Measurements from ENCODE around the gene SYT9. TPM values are rescaled to one million over a fixed set of nuclear protein-coding genes. Genes with fewer than 3 reads are reported as not detected.
A peak's percentile ranks its signal among the peaks of the same experiment; 100 is the strongest.

Gene SYT9
- total and polyA plus RNA-seq, 4 donors = 0.01 to 0.12 TPM; not detected in 2

DNA sequence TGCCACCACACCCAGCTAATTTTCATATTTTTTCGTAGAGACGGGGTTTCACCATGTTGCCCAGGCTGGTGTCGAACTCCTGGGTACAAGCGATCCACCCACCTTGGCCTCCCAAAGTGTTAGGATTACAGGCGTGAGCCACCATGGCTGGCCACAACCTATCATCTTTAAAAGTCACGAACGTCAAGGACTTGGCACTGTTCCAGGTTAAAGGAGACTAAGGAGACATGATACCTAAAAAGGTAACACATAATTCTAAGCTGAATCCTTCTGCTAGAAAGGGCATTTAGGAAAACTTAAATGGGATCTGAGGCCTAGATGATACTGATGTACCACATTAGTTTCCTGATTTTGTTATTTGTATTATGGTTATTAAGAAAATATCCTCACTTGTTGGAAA is 43.3 kb upstream of the SYT9 start:
- Histone ChIP-seq H3K4me1 (ENCODE audit: control insufficient read depth in 5 of 5, insufficient read depth in 5 of 5, low read length in 5 of 5) (no peaks in the 10 kb centered on the region), H3K9ac (ENCODE audit: insufficient read depth in 1 of 2, low read length in 2 of 2) (no peak overlapping the region), H3K27me3 (ENCODE audit: control insufficient read depth in 3 of 3, insufficient read depth in 3 of 3, low read length in 2 of 3) (peaks cover 0 to 2% (median 0%) of the 10 kb centered on the region in 3 donors), H3K27ac (ENCODE audit: low read depth in 1 of 2, low read length in 1 of 2) (no peak overlapping the region), H3K4me3 (no peak overlapping the region), H3K9me3 (ENCODE audit: control insufficient read depth in 4 of 4, insufficient read depth in 3 of 4, low read length in 3 of 4) (peaks cover 0 to 4% (median 0%) of the 10 kb centered on the region in 4 donors), H3K36me3 (ENCODE audit: control insufficient read depth in 4 of 4, insufficient read depth in 4 of 4, low read length in 4 of 4) (no peaks in the 10 kb centered on the region)
- TF ChIP-seq, protein P1, sequence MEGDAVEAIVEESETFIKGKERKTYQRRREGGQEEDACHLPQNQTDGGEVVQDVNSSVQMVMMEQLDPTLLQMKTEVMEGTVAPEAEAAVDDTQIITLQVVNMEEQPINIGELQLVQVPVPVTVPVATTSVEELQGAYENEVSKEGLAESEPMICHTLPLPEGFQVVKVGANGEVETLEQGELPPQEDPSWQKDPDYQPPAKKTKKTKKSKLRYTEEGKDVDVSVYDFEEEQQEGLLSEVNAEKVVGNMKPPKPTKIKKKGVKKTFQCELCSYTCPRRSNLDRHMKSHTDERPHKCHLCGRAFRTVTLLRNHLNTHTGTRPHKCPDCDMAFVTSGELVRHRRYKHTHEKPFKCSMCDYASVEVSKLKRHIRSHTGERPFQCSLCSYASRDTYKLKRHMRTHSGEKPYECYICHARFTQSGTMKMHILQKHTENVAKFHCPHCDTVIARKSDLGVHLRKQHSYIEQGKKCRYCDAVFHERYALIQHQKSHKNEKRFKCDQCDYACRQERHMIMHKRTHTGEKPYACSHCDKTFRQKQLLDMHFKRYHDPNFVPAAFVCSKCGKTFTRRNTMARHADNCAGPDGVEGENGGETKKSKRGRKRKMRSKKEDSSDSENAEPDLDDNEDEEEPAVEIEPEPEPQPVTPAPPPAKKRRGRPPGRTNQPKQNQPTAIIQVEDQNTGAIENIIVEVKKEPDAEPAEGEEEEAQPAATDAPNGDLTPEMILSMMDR (IDR thresholded peaks at IDR 0.05; ENCODE audit: control extremely low read depth, extremely low read depth) = no peak
- DNase-seq = no peak
- ATAC-seq (ENCODE audit: insufficient read depth, low FRiP score) = no peak
- 85 to 87% methylated on average over 7 of the region's 7 CpGs for WGBS, 2 donors

DNA sequence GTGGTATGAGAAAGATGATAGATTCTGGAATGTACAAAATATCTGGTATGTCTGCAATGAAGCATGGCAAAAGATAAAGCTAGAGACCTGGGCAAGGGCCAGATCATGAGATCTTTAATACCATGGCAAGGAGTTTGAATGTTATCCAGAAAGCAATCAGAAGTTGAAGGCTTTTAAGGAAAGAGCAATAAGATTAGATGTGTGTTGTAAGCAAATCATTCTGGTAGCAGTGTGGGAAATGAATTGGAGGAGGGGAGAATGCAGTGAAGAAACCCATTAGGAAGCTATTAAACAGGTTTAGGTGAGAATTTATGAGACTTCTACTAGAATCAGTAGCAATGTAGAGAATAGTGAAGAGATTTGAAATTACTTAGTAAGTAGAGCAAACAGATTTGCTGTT is 32.2 kb upstream of the SYT9 start:
- H3K36me3 ChIP-seq (ENCODE audit: control insufficient read depth in 4 of 4, insufficient read depth in 4 of 4, low read length in 4 of 4) = no peaks in the 10 kb centered on the region
- no peak overlapping the region for H3K9ac ChIP-seq (ENCODE audit: insufficient read depth in 1 of 2, low read length in 2 of 2)
- H3K4me3 ChIP-seq = no peak overlapping the region
- H3K4me1 ChIP-seq (ENCODE audit: control insufficient read depth in 5 of 5, insufficient read depth in 5 of 5, low read length in 5 of 5) = no peaks in the 10 kb centered on the region
- peaks cover 0 to 5% (median 0%) of the 10 kb centered on the region in 3 donors for H3K27me3 ChIP-seq (ENCODE audit: control insufficient read depth in 3 of 3, insufficient read depth in 3 of 3, low read length in 2 of 3)
- DNase-seq (no peak), ATAC-seq (ENCODE audit: insufficient read depth, low FRiP score) (no peak)
- TF ChIP-seq, protein P1 (IDR thresholded peaks at IDR 0.05; ENCODE audit: control extremely low read depth, extremely low read depth) = no peak
- H3K27ac ChIP-seq (ENCODE audit: low read depth in 1 of 2, low read length in 1 of 2) = no peak overlapping the region
- H3K9me3 ChIP-seq (ENCODE audit: control insufficient read depth in 4 of 4, insufficient read depth in 3 of 4, low read length in 3 of 4) = no peaks in the 10 kb centered on the region

DNA sequence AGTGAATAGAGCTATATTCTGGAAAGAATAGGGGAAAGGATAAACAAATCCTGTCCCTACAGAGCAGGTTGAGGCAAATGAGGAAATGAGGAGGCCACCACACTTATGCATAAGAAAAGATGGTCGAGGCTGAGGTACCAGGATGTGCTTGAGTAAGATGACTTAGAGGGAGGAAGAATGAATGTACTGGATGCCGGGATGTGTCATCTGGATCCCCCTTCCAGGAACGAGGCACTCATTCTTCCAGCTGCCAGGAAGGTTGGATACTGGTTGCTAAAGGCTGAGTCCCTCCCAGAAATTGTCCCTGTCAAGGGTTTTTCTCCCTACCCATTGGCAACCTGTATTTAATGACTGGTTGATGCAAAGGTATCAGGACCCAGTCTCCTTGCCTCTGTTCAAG is 31.1 kb upstream of the SYT9 start:
- no peaks in the 10 kb centered on the region for H3K9me3 ChIP-seq (ENCODE audit: control insufficient read depth in 4 of 4, insufficient read depth in 3 of 4, low read length in 3 of 4)
- no peaks in the 10 kb centered on the region for H3K4me1 ChIP-seq (ENCODE audit: control insufficient read depth in 5 of 5, insufficient read depth in 5 of 5, low read length in 5 of 5)
- no peak overlapping the region for H3K27ac ChIP-seq (ENCODE audit: low read depth in 1 of 2, low read length in 1 of 2)
- ATAC-seq (ENCODE audit: insufficient read depth, low FRiP score) (no peak), DNase-seq (no peak)
- H3K9ac ChIP-seq (ENCODE audit: insufficient read depth in 1 of 2, low read length in 2 of 2) = no peak overlapping the region
- TF ChIP-seq, protein P1 (IDR thresholded peaks at IDR 0.05; ENCODE audit: control extremely low read depth, extremely low read depth) = no peak
- WGBS, 2 donors = 61 to 62% methylated on average over 3 of the region's 3 CpGs
- peaks cover 0 to 5% (median 0%) of the 10 kb centered on the region in 3 donors for H3K27me3 ChIP-seq (ENCODE audit: control insufficient read depth in 3 of 3, insufficient read depth in 3 of 3, low read length in 2 of 3)
- H3K36me3 ChIP-seq (ENCODE audit: control insufficient read depth in 4 of 4, insufficient read depth in 4 of 4, low read length in 4 of 4) = no peaks in the 10 kb centered on the region
- H3K4me3 ChIP-seq = no peak overlapping the region

DNA sequence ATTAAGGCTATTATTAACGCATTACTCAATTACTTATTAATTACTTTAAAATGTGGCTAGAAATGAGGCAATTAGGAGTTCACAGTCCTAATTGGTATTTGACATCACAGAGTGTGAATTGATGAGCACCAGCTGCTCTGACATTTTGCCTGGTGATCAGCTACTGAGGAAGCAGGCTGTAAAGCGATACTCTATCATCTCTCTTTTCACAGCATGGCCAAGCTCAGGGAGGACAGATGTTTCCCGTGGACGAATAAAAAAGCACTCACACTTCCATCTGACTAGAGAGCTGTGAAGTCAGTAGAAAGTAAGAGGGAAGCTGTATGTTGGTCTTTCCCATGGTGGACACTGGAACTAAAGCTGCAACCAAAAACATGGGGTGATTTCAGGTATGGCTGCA is 29.1 kb upstream of the SYT9 start:
- Histone ChIP-seq H3K9ac (ENCODE audit: insufficient read depth in 1 of 2, low read length in 2 of 2) (no peak overlapping the region), H3K27ac (ENCODE audit: low read depth in 1 of 2, low read length in 1 of 2) (no peak overlapping the region), H3K4me3 (no peak overlapping the region), H3K9me3 (ENCODE audit: control insufficient read depth in 4 of 4, insufficient read depth in 3 of 4, low read length in 3 of 4) (no peaks in the 10 kb centered on the region), H3K27me3 (ENCODE audit: control insufficient read depth in 3 of 3, insufficient read depth in 3 of 3, low read length in 2 of 3) (peaks cover 0 to 5% (median 0%) of the 10 kb centered on the region in 3 donors), H3K4me1 (ENCODE audit: control insufficient read depth in 5 of 5, insufficient read depth in 5 of 5, low read length in 5 of 5) (no peaks in the 10 kb centered on the region), H3K36me3 (ENCODE audit: control insufficient read depth in 4 of 4, insufficient read depth in 4 of 4, low read length in 4 of 4) (no peaks in the 10 kb centered on the region)
- TF ChIP-seq, protein P1 (IDR thresholded peaks at IDR 0.05; ENCODE audit: control extremely low read depth, extremely low read depth) = no peak
- no peak for ATAC-seq (ENCODE audit: insufficient read depth, low FRiP score)
- DNase-seq = peak; percentile 0 to 14 (median 12)
- WGBS, 2 donors = 45 to 49% methylated on average over 4 of the region's 4 CpGs

Data from lung (tissue), 12 donors.